ENCODE results near the gene HSPA12B.

DNA sequence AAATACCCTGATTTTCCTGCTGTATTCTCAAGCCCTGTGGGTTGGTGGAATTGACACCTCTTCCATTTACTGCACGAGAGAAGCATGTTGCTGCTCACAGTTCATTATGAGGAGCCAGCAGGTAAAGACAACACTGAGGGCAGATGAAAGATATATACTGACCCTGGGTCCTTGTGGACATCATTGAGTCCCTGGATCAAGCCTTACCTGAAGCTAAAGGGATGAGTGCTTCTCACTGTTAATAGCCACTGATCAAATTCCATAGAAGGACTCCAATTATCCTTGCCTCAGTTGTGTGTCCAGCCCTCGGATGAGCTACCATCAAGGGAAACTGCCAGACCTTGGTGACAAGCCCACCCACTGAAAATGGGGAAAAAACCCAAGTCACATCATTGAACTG lies 12.4 kb upstream of the HSPA12B start:
- TF ChIP-seq SREBF2 (IDR thresholded peaks at IDR 0.05) (no peak), MAX (IDR thresholded peaks at IDR 0.05) (no peak), CTCF (IDR thresholded peaks at IDR 0.05) (no peak), JUNB (IDR thresholded peaks at IDR 0.05) (no peak), CBX8 (IDR thresholded peaks at IDR 0.05) (no peak), RAD21 (conservative IDR thresholded peaks at IDR 0.05 in 1 of 2, IDR thresholded peaks at IDR 0.05 in 1 of 2) (no peak)
